ENCODE results near the gene UNKL. TPM values are rescaled to one million over a fixed set of nuclear protein-coding genes. Genes with fewer than 3 reads are reported as not detected.

Gene UNKL
- total and polyA plus RNA-seq, 2 of the 8 experiments (the other 6 are each of a cell fraction or from before 2014, with no cell fraction given): 25.1 to 31.8 TPM

DNA sequence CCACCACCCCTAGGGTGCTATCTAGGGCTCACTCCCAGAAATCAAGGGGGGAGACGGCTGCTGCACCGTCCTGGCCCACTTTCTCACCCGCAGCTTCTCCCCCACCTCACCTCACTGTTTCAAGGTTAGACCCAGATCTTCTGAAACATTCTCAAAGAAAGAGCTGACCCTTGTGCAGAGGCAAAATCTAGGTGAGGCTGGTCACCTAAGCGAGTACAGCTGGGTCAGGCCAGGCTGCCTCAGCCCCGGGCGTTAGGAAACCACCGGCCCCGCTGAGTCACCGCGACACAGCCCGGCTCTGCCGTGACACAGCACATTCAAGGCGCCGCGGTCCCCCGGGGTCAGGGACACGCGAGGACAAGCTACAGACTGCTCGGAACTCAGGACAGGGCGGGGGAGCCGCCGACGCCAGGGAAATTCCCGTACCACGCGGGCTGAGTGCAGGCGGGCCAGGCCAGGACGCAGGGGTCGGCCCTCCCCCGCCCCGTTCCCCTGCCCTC, 35.6 kb downstream of the UNKL start:
- Histone ChIP-seq H3K4ac (replicated peaks; ENCODE audit: insufficient read length, low read depth, low read length) (no peak overlapping the region), H2BK120ac (replicated peaks; ENCODE audit: low read depth, low read length) (no peak overlapping the region), H3K79me1 (ENCODE audit: low read depth, low read length) (peaks cover 9% of the 10 kb centered on the region), H2AFZ (ENCODE audit: low read length) (no peak overlapping the region), H3K79me2 (ENCODE audit: control insufficient read depth in 1 of 2, insufficient read depth in 2 of 2, low read length in 2 of 2) (peaks cover 4 to 19% of the 10 kb centered on the region in 2 experiments; a peak in 2 of 4 replicates), H3K23ac (ENCODE audit: insufficient read length) (no peak overlapping the region), H3K4me1 (replicated peaks in 1 of 4; ENCODE audit: control insufficient read depth in 3 of 4, insufficient read depth in 4 of 4, low read length in 3 of 4) (peaks cover 0 to 16% (median 10%) of the 10 kb centered on the region in 4 experiments; a peak in 5 of 7 replicates), H3K9ac (replicated peaks in 1 of 4; ENCODE audit: extremely low read depth in 1 of 4, low read depth in 3 of 4, low read length in 3 of 4) (peak overlapping the region; percentile 65 to 87 (median 72)), H3K56ac (replicated peaks; ENCODE audit: insufficient read length, low read depth, low read length) (no peak overlapping the region), H2AK5ac (ENCODE audit: low read depth, low read length) (no peak overlapping the region), H3K23me2 (ENCODE audit: low read depth, low read length) (peaks cover 12% of the 10 kb centered on the region), H4K91ac (replicated peaks; ENCODE audit: insufficient read length, low read length) (peak overlapping the region; percentile 68), H3K18ac (ENCODE audit: extremely low read depth, low read length) (peak overlapping the region; percentile 83; the same call in 1 of the 2 replicates), H3K14ac (ENCODE audit: insufficient read length) (no peak overlapping the region), H3K4me2 (ENCODE audit: insufficient read depth in 1 of 2, low read depth in 2 of 2, low read length in 2 of 2) (peak overlapping the region; percentile 94 to 95), H4K5ac (ENCODE audit: insufficient read length, low read depth, low read length) (peak overlapping the region; percentile 31), H3K36me3 (ENCODE audit: control insufficient read depth in 2 of 4, insufficient read depth in 4 of 4, low read length in 3 of 4) (peaks cover 0 to 6% (median 0%) of the 10 kb centered on the region in 4 experiments; a peak in 2 of 8 replicates), H3K27me3 (replicated peaks in 1 of 4; ENCODE audit: control insufficient read depth in 3 of 4, extremely low read depth in 1 of 4, insufficient read depth in 3 of 4, low read length in 3 of 4) (no peaks in the 10 kb centered on the region), H2BK15ac (ENCODE audit: low read length) (peak overlapping the region; percentile 81; the same call in 1 of the 2 replicates), H2BK5ac (ENCODE audit: low read depth, low read length) (peak overlapping the region; percentile 75; the same call in 1 of the 2 replicates), H2BK12ac (ENCODE audit: low read depth, low read length) (peak overlapping the region; percentile 12; the same call in 1 of the 2 replicates), H4K8ac (ENCODE audit: extremely low read depth, insufficient read depth, low read length) (peak overlapping the region; percentile 88), H3K4me3 (ENCODE audit: extremely low read depth in 1 of 4, insufficient read depth in 2 of 4, low read depth in 3 of 4, low read length in 4 of 4) (peak overlapping the region; percentile 63 to 73 (median 70)), H2BK20ac (ENCODE audit: low read length) (no peak overlapping the region), H3K27ac (ENCODE audit: low read depth, low read length) (peak overlapping the region; percentile 86; the same call in 1 of the 2 replicates), H4K20me1 (replicated peaks in 1 of 2; ENCODE audit: control insufficient read depth in 1 of 2, insufficient read depth in 2 of 2, low read length in 2 of 2) (peaks cover 3 to 23% of the 10 kb centered on the region in 2 experiments), H3K9me3 (ENCODE audit: insufficient read depth in 2 of 2, low read depth in 1 of 2, low read length in 1 of 2) (no peaks in the 10 kb centered on the region)
- DNase-seq (ENCODE audit: low read depth in 1 of 2, low spot score in 2 of 2) (no peak), FAIRE-seq (no peak)
- POLR2A ChIA-PET (ENCODE audit: partially characterized antibody): interaction anchor here (0.6 to 4.8 kb wide), 17 partner anchors 9 to 245 kb away, joined by 3 to 44 read pairs (median 4); partner anchors contain the start of genes BAIAP3 and TELO2
- CTCF ChIA-PET (ENCODE audit: partially characterized antibody): interaction anchor here (0.5 to 6.8 kb wide), 10 partner anchors 10 to 325 kb away, joined by 3 to 59 read pairs (median 4); no protein-coding TSS in a partner anchor
- WGBS, 2 experiments (ENCODE audit: extremely low coverage in 1 of 2, insufficient coverage in 1 of 2, insufficient read length in 1 of 2, insufficient replicate concordance in 2 of 2, low coverage in 1 of 2, low lambda C conversion rate in 2 of 2, missing lambda C conversion rate in 1 of 2): 5% methylated on average over 26 of the region's 31 CpGs; no CpG with 5 or more reads in 1 of the 2 experiments
- TF ChIP-seq CBX8 (IDR thresholded peaks at IDR 0.05; ENCODE audit: borderline replicate concordance, low read depth, low read length) (no peak), CTBP2 (IDR thresholded peaks at IDR 0.05; ENCODE audit: borderline replicate concordance, insufficient read depth, insufficient read length, low read length) (no peak), ZNF274 (IDR thresholded peaks at IDR 0.05; ENCODE audit: borderline replicate concordance, extremely low read depth, low read length) (no peak), CHD1 (IDR thresholded peaks at IDR 0.05; ENCODE audit: low read depth, low read length) (no peak), NRF1 (IDR thresholded peaks at IDR 0.05; ENCODE audit: low read depth, low read length) (no peak), JUN (IDR thresholded peaks at IDR 0.05; ENCODE audit: low read depth, low read length) (no peak), MAFK (IDR thresholded peaks at IDR 0.05; ENCODE audit: low read depth, low read length) (peak; percentile 88; the same call in 1 of the 2 replicates), KDM1A (IDR thresholded peaks at IDR 0.05; ENCODE audit: borderline replicate concordance, low read length) (no peak), NANOG (IDR thresholded peaks at IDR 0.05; ENCODE audit: insufficient read depth, low read depth, low read length, poor library complexity, severe bottlenecking) (no peak), TAF1 (IDR thresholded peaks at IDR 0.05; ENCODE audit: low read depth, low read length) (no peak), RAD21 (IDR thresholded peaks at IDR 0.05 in 1 of 2, conservative IDR thresholded peaks at IDR 0.05 in 1 of 2; ENCODE audit: low read depth in 2 of 2, low read length in 2 of 2) (no peak), RFX5 (IDR thresholded peaks at IDR 0.05; ENCODE audit: borderline replicate concordance, low read depth, low read length) (no peak)
